Liver (tissue), 9 donors: Measurements from ENCODE around the gene IL24. TPM values are rescaled to one million over a fixed set of nuclear protein-coding genes. Genes with fewer than 3 reads are reported as not detected.
"Not testable (repeated sequence)": the region's sequence is repeated elsewhere in the genome, so short reads cannot be mapped to it uniquely, and the experiment has no call there.

Source experiments
- DNase-seq: peaks from one replicate; pipeline ENCODE4 v3.0.0-alpha.2; 2017; ENCODE audit warnings: low spot score
- H3K27ac ChIP-seq, 2 donors: one replicate each; pipeline ENCODE4 v1.7.0; 2013; ENCODE audit warnings: inconsistent platforms in 2 of 2, low read length in 2 of 2, control low read depth in 1 of 2, low read depth in 1 of 2, mild to moderate bottlenecking in 1 of 2
- H3K27me3 ChIP-seq, 4 donors: one replicate each; pipeline versions ENCODE4 v1.6.1 to v1.7.0; 2013; ENCODE audit warnings: low read length in 3 of 4, inconsistent platforms in 1 of 4, mild to moderate bottlenecking in 1 of 4, moderate library complexity in 1 of 4; ENCODE audit not compliant: control insufficient read depth in 4 of 4, insufficient read depth in 4 of 4
- H3K36me3 ChIP-seq, 4 donors: one replicate each; pipeline versions ENCODE4 v1.6.1 to v1.7.0; 2013; ENCODE audit warnings: low read length in 3 of 4, mild to moderate bottlenecking in 3 of 4, low read depth in 1 of 4, moderate library complexity in 1 of 4; ENCODE audit not compliant: control insufficient read depth in 4 of 4, insufficient read depth in 3 of 4
- H3K4me1 ChIP-seq, 4 donors: one replicate each; pipeline versions ENCODE4 v1.6.1 to v1.7.0; 2013; ENCODE audit warnings: low read length in 3 of 4, mild to moderate bottlenecking in 3 of 4, moderate library complexity in 1 of 4; ENCODE audit not compliant: control insufficient read depth in 4 of 4, insufficient read depth in 4 of 4
- H3K4me3 ChIP-seq, 3 donors: one replicate each; pipeline versions ENCODE4 v1.6.1 to v1.7.0; 2013; ENCODE audit warnings: low read length in 3 of 3, control low read depth in 1 of 3, low read depth in 1 of 3, mild to moderate bottlenecking in 1 of 3
- H3K9ac ChIP-seq, 2 donors: one replicate each; pipeline ENCODE4 v1.7.0; 2013; ENCODE audit warnings: low read length in 2 of 2, mild to moderate bottlenecking in 2 of 2, moderate library complexity in 2 of 2, control low read depth in 1 of 2, low read depth in 1 of 2
- H3K9me3 ChIP-seq, 4 donors: one replicate each; pipeline versions ENCODE4 v1.6.1 to v1.7.0; 2013; ENCODE audit warnings: low read length in 3 of 4; ENCODE audit not compliant: control insufficient read depth in 4 of 4
- EGR1 ChIP-seq, 2 donors: IDR thresholded peaks; 2 replicates each; pipeline ENCODE4 v1.6.1; 2016 to 2018; ENCODE audit warnings: antibody characterized with exemption in 2 of 2, low read depth in 2 of 2
- FOXA1 ChIP-seq: IDR thresholded peaks from 2 replicates; pipeline ENCODE4 v1.6.1; 2016; ENCODE audit warnings: antibody characterized with exemption
- FOXA2 ChIP-seq: IDR thresholded peaks from 2 replicates; pipeline ENCODE4 v1.6.1; 2016; ENCODE audit warnings: antibody characterized with exemption
- GABPA ChIP-seq, 2 donors: IDR thresholded peaks in 1 of 2; conservative IDR thresholded peaks in 1 of 2; 2 replicates each; pipeline ENCODE4 v1.6.1; 2016; ENCODE audit warnings: antibody characterized with exemption in 2 of 2, mild to moderate bottlenecking in 1 of 2, moderate library complexity in 1 of 2
- HNF4A ChIP-seq, 2 donors: conservative IDR thresholded peaks; 2 replicates each; pipeline ENCODE4 v1.6.1; 2016; ENCODE audit warnings: antibody characterized with exemption in 2 of 2, mild to moderate bottlenecking in 2 of 2
- HNF4G ChIP-seq: IDR thresholded peaks from 2 replicates; pipeline ENCODE4 v1.6.1; 2016; ENCODE audit warnings: antibody characterized with exemption
- JUND ChIP-seq, 2 donors: IDR thresholded peaks; 2 replicates each; pipeline ENCODE4 v1.6.1; 2016; ENCODE audit warnings: antibody characterized with exemption in 2 of 2
- NR2F2 ChIP-seq: IDR thresholded peaks from 2 replicates; pipeline ENCODE4 v1.6.1; 2016; ENCODE audit warnings: antibody characterized with exemption
- SP1 ChIP-seq: IDR thresholded peaks from 2 replicates; pipeline ENCODE4 v1.6.1; 2018; ENCODE audit warnings: antibody characterized with exemption, mild to moderate bottlenecking
- TAF1 ChIP-seq: conservative IDR thresholded peaks from 2 replicates; pipeline ENCODE4 v1.6.1; 2016; ENCODE audit warnings: antibody characterized with exemption, mild to moderate bottlenecking
- YY1 ChIP-seq: IDR thresholded peaks from 2 replicates; pipeline ENCODE4 v1.6.1; 2016; ENCODE audit warnings: antibody characterized with exemption, mild to moderate bottlenecking
- WGBS: extraction: QIAGEN DNeasy Blood & Tissue Kit; methylation state at CpG from one replicate; pipeline ENCODE4 v1.1.7; 2013; 5-methylcytosine and 5-hydroxymethylcytosine counted together
- polyA plus RNA-seq, 2 donors: library from polyadenylated mRNA; stranded (reverse) in 1 of 2; unstranded in 1 of 2; fragments of 200-250 nt in 1 of 2; fragments of >200 nt in 1 of 2; fragmentation: Nextera tagmentation in 1 of 2; extraction: Ambion mirVana in 1 of 2; gene quantifications; one replicate each; pipeline versions ENCODE4 v1.2.1 to v1.2.3, GENCODE V29; 2013 to 2015
- total RNA-seq, 2 donors: library from RNA; depleted of rRNA; stranded (reverse); fragments of >200 nt; gene quantifications; one replicate each; pipeline ENCODE4 v1.2.3, GENCODE V29; 2014
- TF ChIP-seq, protein P1 (sequence below): fragments of 150-350 bp; IDR thresholded peaks from 2 replicates; pipeline ENCODE4 v1.5.1; 2017; ENCODE audit warnings: improper control_type of control experiment, low read depth, low read length; ENCODE audit not compliant: missing input control
- TF ChIP-seq, protein P2 (sequence below): IDR thresholded peaks from 2 replicates; pipeline ENCODE4 v1.6.1; 2016; ENCODE audit warnings: antibody characterized with exemption, mild to moderate bottlenecking
- TF ChIP-seq, protein P3 (sequence below): IDR thresholded peaks from 2 replicates; pipeline ENCODE4 v1.6.1; 2016; ENCODE audit warnings: antibody characterized with exemption
- TF ChIP-seq, protein P4 (sequence below): IDR thresholded peaks from 2 replicates; pipeline ENCODE4 v1.6.1; 2016; ENCODE audit warnings: antibody characterized with exemption
- donor health status: healthy.
- donor health status: healthy.
- donor health status: healthy.
- donor health status: healthy.
- donor health status: healthy.

Gene IL24
- total and polyA plus RNA-seq, 4 donors: 0.13 TPM; not detected in 3

DNA sequence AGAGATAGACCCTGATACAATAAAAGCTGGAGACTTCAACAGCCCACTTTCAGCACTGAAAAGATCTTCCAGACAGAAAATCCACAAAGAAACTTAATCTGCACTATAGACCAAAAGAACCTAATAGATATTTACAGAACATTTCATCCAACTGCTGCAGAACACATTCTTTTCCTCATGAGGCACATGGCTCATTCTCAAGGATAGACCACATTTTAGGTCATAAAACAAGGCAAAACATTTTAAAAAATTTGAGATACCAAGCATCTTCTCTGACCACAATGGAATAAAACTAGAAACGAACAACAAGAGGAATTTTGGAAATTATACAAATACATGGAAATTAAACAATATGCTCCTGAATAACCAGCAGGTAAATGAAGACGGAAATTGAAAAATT lies 46.8 kb upstream of the IL24 start:
- 70% methylated on average over 2 of the region's 2 CpGs for WGBS
- no peak for DNase-seq
- Histone ChIP-seq H3K4me3 (no peak overlapping the region), H3K27ac (no peak overlapping the region), H3K36me3 (no peaks in the 10 kb centered on the region), H3K4me1 (no peaks in the 10 kb centered on the region), H3K9me3 (no peaks in the 10 kb centered on the region), H3K9ac (no peak overlapping the region), H3K27me3 (no peaks in the 10 kb centered on the region)
- TF ChIP-seq FOXA1 (no peak), EGR1 (IDR thresholded peaks at IDR 0.05; ENCODE audit: low read depth in 2 of 2) (no peak)

DNA sequence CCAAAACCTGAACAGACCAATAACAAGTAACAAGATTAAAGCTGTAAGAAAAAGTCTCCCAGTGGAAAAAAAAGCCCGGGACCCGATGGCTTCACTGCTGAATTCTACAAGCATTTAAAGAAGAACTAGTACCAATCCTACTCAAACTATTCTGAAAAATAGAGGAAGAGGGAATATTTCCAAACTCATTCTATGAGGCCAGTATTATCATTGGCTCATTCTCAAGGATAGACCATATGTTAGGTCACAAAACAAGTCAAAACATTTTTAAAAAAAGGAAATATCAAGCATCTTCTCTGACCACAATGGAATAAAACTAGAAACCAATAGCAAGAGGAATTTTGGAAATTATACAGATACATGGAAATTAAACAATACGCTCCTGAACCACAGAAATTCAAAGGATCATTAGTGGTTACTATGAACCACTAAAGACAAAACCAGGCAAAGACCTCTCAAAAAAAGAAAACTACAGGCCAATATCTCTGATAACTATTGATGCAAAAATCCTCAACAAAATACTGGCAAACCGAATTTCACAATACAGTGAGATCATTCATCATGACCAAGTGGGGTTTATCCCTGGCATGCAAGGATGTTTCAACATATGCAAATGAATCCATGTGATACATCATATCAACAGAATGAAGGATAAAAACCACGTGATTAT lies 45.8 kb upstream of the IL24 start:
- no peak overlapping the region for H3K27ac ChIP-seq
- no peaks in the 10 kb centered on the region for H3K4me1 ChIP-seq
- no peaks in the 10 kb centered on the region for H3K27me3 ChIP-seq
- H3K9me3 ChIP-seq: no peaks in the 10 kb centered on the region
- DNase-seq: no peak
- H3K36me3 ChIP-seq: no peaks in the 10 kb centered on the region
- TF ChIP-seq SP1 (no peak), HNF4G (no peak), JUND (IDR thresholded peaks at IDR 0.05) (no peak), TAF1 (no peak), EGR1 (IDR thresholded peaks at IDR 0.05; ENCODE audit: low read depth in 2 of 2) (no peak), HNF4A (conservative IDR thresholded peaks at IDR 0.05) (no peak), YY1 (no peak), GABPA (IDR thresholded peaks at IDR 0.05 in 1 of 2, conservative IDR thresholded peaks at IDR 0.05 in 1 of 2) (no peak), FOXA2 (no peak), NR2F2 (no peak)
- TF ChIP-seq, protein P1, sequence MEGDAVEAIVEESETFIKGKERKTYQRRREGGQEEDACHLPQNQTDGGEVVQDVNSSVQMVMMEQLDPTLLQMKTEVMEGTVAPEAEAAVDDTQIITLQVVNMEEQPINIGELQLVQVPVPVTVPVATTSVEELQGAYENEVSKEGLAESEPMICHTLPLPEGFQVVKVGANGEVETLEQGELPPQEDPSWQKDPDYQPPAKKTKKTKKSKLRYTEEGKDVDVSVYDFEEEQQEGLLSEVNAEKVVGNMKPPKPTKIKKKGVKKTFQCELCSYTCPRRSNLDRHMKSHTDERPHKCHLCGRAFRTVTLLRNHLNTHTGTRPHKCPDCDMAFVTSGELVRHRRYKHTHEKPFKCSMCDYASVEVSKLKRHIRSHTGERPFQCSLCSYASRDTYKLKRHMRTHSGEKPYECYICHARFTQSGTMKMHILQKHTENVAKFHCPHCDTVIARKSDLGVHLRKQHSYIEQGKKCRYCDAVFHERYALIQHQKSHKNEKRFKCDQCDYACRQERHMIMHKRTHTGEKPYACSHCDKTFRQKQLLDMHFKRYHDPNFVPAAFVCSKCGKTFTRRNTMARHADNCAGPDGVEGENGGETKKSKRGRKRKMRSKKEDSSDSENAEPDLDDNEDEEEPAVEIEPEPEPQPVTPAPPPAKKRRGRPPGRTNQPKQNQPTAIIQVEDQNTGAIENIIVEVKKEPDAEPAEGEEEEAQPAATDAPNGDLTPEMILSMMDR: no peak
- TF ChIP-seq, protein P2, sequence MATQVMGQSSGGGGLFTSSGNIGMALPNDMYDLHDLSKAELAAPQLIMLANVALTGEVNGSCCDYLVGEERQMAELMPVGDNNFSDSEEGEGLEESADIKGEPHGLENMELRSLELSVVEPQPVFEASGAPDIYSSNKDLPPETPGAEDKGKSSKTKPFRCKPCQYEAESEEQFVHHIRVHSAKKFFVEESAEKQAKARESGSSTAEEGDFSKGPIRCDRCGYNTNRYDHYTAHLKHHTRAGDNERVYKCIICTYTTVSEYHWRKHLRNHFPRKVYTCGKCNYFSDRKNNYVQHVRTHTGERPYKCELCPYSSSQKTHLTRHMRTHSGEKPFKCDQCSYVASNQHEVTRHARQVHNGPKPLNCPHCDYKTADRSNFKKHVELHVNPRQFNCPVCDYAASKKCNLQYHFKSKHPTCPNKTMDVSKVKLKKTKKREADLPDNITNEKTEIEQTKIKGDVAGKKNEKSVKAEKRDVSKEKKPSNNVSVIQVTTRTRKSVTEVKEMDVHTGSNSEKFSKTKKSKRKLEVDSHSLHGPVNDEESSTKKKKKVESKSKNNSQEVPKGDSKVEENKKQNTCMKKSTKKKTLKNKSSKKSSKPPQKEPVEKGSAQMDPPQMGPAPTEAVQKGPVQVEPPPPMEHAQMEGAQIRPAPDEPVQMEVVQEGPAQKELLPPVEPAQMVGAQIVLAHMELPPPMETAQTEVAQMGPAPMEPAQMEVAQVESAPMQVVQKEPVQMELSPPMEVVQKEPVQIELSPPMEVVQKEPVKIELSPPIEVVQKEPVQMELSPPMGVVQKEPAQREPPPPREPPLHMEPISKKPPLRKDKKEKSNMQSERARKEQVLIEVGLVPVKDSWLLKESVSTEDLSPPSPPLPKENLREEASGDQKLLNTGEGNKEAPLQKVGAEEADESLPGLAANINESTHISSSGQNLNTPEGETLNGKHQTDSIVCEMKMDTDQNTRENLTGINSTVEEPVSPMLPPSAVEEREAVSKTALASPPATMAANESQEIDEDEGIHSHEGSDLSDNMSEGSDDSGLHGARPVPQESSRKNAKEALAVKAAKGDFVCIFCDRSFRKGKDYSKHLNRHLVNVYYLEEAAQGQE: no peak
- TF ChIP-seq, protein P3, sequence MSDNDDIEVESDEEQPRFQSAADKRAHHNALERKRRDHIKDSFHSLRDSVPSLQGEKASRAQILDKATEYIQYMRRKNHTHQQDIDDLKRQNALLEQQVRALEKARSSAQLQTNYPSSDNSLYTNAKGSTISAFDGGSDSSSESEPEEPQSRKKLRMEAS: no peak
- TF ChIP-seq, protein P4, sequence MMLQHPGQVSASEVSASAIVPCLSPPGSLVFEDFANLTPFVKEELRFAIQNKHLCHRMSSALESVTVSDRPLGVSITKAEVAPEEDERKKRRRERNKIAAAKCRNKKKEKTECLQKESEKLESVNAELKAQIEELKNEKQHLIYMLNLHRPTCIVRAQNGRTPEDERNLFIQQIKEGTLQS: no peak
- 72% methylated on average over 5 of the region's 5 CpGs for WGBS
- H3K4me3 ChIP-seq: no peak overlapping the region
- no peak overlapping the region for H3K9ac ChIP-seq

DNA sequence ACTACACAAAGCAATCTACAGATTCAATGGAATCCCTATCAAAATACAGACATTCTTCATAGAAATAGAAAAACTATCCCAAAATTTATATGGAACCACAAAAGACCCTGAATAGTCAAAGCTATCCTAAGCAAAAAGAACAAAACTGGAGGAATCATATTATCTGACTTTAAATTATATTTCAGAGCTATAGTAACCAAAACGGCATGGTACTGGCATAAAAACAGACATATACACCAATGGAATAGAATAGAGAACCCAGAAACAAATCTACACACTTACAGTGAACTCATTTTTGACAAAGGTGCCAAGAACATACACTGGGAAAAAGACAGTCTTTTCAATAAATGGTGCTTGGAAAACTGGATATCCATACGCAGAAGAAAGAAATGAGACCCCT lies 44.6 kb upstream of the IL24 start:
- WGBS: 93% methylated on average over 2 of the region's 2 CpGs
- not testable (repeated sequence) for H3K9me3 ChIP-seq, H3K4me3 ChIP-seq, DNase-seq, H3K36me3 ChIP-seq, H3K27ac ChIP-seq, H3K27me3 ChIP-seq, H3K9ac ChIP-seq, H3K4me1 ChIP-seq

DNA sequence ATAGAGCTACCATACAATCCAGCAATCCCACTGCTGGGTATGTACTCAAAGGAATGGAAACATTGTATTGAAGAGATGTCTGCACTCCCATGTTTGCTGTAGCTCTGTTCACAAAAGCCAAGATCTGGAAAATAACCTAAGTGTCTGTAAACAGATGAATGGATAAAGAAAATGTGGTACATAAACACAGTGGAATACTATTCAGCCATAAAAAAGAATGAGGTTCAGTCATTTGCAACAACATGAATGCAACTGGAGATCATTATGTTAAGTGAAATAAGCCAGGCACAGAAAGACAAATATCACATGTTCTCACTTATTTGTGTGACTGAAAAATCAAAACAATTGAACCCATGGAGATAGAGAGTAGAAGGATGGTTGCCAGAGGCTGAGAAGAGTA lies 43.5 kb upstream of the IL24 start:
- not testable (repeated sequence) for H3K4me1 ChIP-seq

More for the DNA sequence above, 43.5 kb upstream of the IL24 start:
- H3K4me3 ChIP-seq, H3K9ac ChIP-seq, H3K36me3 ChIP-seq, H3K27ac ChIP-seq, H3K27me3 ChIP-seq, DNase-seq, H3K9me3 ChIP-seq: not testable (repeated sequence)
